Measurements from ENCODE around the gene SLC10A4.

GRCh38 chr4:48481581-48481980 lies 1.6 kb upstream of the SLC10A4 start:
- TF ChIP-seq, protein P1, sequence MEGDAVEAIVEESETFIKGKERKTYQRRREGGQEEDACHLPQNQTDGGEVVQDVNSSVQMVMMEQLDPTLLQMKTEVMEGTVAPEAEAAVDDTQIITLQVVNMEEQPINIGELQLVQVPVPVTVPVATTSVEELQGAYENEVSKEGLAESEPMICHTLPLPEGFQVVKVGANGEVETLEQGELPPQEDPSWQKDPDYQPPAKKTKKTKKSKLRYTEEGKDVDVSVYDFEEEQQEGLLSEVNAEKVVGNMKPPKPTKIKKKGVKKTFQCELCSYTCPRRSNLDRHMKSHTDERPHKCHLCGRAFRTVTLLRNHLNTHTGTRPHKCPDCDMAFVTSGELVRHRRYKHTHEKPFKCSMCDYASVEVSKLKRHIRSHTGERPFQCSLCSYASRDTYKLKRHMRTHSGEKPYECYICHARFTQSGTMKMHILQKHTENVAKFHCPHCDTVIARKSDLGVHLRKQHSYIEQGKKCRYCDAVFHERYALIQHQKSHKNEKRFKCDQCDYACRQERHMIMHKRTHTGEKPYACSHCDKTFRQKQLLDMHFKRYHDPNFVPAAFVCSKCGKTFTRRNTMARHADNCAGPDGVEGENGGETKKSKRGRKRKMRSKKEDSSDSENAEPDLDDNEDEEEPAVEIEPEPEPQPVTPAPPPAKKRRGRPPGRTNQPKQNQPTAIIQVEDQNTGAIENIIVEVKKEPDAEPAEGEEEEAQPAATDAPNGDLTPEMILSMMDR (conservative IDR thresholded peaks at IDR 0.05), result no peak
- TF ChIP-seq EZH2 (IDR thresholded peaks at IDR 0.05; ENCODE audit: low read depth), result no peak
